ENCODE data around the gene PARD6B. TPM values are rescaled to one million over a fixed set of nuclear protein-coding genes. Genes with fewer than 3 reads are reported as not detected.
"Not testable (repeated sequence)": the region's sequence is repeated elsewhere in the genome, so short reads cannot be mapped to it uniquely, and the experiment has no call there.

PARD6B gene
- total RNA-seq, 1 donor from 2014 or later, result 3.7 TPM

DNA sequence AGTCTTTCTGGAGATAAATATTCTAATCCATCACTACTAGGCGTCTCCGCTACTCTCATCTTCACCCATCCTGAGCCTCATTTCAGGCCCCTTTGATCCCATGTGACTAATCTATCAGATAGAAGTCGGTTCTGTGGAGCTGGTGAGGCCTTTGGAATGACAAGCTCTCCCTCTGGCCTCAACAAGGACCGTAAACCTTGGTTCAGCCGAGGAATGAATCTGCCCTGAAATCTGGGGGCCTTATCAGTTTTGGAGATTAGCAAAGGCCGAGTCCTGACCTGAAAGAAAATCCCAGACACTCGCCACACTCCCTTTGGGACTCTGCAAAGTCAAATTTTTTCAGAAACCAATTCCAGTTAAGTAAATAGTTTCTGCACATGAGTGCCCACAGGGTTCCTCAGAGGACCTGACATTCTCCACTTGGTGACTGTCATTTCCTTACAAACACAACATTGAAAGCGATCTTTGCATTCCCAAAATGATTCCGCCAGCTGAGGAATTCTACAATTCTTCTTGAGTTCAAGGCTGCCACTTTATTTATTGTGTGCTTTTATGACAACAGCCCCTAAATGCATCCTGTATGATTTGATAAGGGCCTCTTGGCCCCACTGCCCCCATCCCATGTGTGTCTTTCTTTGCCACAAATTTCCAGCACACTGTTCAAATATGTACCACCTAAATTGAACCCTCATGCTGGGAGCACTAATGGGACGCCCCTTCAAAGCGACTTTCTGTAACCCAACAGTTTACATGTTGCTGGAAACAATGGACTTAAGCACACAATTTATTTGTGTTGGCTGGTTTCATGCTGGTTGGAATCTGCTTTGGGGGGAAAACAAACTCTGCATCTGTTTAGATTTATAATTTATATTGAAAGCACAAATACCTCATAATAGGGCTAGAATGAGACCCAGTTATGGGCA is 30.1 kb upstream of the PARD6B start:
- DNase-seq (ENCODE audit: low spot score), result no peak
- intact Hi-C loops (cut with DNase I), result no loop called here

DNA sequence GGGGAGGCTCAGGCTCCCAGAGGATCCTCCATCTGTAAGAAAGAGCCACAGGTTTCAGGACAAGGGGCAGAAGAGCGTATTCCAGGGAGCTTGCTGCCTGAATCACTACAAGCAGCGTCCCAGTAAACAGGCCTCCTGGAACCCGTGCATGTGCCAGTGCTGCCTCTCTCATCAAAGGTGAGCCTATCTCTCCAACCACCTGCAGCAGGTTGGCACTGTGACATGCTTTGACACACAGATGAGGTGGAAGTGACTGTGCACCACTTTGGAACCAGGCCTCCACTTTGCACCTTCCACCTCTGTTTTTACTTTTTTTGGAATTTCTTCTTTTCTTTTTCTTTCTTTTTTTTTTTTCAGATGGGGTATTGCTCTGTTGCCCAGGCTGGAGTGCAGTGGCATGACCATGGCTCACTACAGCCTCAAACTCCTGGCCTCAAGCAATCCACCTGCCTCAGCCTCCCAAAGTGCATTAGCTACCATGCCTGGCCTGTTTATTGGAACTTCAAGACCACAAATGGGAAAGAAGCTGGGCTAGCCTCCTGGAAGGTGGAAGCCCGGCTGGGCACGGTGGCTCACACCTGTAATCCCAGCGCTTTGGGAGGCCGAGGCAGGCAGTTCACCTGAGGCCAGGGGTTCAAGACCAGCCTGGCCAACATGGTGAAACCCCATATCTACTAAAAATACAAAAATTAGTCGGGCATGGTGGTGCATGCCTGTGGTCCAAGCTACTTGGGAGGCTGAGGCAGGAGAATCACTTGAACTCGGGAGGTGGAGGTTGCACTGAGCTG is 27.5 kb upstream of the PARD6B start:
- DNase-seq (ENCODE audit: low spot score); intact Hi-C loops (cut with DNase I): not testable (repeated sequence)

DNA sequence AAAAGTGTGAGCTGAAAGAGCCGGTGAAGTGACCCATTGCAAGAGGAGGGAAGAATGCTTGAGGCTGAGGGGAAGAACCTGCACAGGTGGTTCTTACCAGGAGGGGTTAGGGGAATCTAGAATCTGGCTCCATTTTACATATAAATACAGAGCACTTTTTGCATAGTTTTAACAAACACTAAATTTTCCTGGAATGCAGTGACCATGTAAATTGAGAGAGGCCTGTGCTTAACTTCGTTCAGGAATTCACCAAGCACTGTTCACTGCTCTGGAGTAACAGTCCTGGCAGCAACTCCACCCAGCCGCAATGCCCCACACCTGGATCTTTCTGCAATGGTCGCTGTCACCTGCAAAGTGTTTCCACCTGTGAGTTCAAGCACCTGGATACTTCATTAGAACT is 26.9 kb upstream of the PARD6B start:
- DNase-seq (ENCODE audit: low spot score), result no peak
- intact Hi-C loops (cut with DNase I), result no loop called here

DNA sequence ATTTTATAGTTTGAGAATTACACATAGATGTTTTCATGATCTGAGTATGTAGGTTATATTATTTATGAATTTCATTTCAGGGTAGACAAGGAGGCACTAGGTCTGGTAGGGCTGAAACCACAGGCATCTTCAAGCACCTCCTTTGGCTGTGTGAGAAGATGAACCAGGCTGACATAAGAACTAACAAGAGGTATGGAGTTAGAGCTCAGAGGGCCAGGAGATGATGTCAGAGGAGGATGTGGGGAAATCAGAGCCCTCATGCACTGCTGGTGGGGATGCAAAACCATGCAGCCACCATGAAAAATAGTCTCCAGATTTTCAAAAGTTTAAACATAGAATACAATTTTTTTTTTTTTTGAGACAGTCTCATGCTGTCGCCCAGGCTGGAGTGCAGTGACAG is 26.4 kb upstream of the PARD6B start:
- intact Hi-C loops (cut with DNase I), result no loop called here
- no peak for DNase-seq (ENCODE audit: low spot score)

DNA sequence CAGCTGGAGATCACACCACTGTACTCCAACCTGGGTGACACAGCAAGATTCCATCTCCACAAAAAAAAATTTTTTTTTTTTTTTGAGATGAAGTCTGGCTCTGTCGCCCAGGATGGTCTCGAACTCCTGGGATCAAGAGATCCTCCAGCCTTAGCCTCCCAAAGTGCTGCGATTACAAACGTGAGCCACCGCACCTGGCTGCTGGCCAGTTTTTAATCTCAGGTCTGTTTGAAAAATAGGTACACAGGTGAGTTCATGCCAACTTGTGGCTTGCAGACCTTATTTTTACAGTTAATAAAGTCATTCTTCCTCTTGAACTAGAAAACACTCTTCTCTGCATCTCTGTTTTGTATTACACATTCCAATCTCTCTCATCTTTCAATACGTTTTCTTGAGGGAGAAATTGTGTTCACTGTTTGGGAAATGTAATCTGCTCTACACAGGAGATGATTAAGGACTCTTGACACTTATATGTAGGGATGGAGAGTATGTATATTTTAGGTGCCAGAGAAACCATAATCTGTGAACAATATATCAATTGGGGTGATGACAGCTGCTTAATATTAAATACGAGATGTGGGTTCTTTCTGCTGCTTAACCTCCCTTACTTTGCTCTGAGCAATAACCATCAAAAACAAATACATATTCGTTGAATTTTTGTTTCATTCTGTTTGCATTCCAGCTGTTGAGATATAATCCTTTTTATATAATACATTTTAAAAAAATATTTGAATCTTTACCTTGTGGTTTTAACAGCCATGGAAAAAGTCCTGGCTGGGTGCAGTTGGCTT is 22.3 kb upstream of the PARD6B start:
- intact Hi-C loops (cut with DNase I), result no loop called here

DNA sequence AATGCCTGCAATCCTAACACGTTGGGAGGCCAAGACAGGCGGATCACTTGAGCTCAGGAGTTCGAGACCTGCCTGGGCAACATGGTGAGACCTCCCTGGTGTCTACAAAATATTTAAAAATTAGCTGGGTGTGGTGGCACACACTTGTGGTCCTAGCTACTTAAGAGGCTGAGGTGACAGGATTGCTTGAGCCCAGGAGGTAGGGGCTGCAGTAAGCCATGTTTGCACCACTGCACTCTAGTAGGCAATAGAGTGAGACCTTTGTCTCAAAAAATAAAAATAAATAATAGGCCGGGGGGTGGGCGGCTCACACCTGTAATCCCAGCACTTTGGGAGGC is 21.8 kb upstream of the PARD6B start:
- no peak for DNase-seq (ENCODE audit: low spot score)
- intact Hi-C loops (cut with DNase I), result no loop called here

More for the DNA sequence above, 22.3 kb upstream of the PARD6B start:
- DNase-seq (ENCODE audit: low spot score), result no peak

DNA sequence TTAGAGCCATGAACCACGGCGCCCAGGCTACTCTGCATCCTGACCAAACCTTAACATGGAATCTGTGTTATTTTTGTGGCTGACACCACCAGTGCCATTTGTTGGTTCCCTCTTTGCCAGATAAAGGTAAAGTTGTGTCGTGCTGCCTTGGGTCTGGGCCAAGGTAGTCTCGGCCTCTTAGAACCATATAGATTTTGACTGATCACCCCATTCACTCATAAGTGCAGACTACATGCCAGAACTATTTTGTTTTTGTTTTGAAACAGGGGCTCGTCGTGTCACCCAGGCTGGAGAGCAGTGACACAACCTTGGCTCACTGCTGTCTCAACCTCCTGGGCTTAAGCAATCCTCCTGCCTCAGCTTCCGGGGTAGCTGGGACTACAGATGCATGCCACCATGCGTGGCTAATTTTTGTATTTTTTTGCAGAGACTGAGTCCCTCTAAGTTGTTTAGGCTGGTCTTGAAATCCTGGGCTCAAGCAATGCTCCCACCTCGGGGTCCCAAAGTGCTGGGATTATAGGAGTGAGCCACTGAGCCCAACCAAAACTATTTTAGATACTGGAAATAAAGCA is 20.8 kb upstream of the PARD6B start:
- peak; percentile 82 for DNase-seq (ENCODE audit: low spot score)
- intact Hi-C loops (cut with DNase I), result no loop called here

DNA sequence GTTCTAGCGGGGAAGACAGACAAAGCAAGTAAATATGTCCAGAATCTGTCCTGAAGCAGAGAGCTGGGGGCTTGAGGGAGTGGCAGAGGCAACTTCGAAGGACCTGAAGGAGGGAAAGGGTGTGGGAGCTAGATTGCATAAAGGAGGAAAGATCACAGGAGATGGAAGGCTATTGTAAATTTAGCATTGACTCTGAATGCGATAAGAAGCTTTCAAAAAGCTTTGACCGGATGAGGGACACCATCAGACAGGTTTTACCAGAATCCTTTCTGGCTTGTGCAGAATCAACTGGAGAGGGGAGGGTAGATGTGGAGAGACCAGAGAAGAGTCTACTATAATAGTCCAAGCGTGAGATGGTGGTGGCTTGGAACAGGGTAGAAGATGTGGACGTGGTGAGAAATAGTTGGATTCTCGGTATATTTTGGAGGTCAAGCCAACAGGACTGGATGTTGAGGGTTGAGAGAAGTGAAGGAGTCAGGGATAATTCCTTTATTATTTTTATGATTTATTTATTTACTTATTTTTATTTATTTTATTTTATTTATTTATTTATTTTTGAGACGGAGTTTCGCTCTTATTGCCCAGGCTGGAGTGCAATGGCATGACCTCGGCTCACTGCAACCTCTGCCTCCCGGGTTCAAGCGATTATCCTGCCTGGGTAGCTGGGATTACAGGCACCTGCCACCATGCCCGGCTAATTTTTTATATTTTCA is 20.1 kb upstream of the PARD6B start:
- intact Hi-C loops (cut with DNase I), result no loop called here
- DNase-seq (ENCODE audit: low spot score), result no peak

DNA sequence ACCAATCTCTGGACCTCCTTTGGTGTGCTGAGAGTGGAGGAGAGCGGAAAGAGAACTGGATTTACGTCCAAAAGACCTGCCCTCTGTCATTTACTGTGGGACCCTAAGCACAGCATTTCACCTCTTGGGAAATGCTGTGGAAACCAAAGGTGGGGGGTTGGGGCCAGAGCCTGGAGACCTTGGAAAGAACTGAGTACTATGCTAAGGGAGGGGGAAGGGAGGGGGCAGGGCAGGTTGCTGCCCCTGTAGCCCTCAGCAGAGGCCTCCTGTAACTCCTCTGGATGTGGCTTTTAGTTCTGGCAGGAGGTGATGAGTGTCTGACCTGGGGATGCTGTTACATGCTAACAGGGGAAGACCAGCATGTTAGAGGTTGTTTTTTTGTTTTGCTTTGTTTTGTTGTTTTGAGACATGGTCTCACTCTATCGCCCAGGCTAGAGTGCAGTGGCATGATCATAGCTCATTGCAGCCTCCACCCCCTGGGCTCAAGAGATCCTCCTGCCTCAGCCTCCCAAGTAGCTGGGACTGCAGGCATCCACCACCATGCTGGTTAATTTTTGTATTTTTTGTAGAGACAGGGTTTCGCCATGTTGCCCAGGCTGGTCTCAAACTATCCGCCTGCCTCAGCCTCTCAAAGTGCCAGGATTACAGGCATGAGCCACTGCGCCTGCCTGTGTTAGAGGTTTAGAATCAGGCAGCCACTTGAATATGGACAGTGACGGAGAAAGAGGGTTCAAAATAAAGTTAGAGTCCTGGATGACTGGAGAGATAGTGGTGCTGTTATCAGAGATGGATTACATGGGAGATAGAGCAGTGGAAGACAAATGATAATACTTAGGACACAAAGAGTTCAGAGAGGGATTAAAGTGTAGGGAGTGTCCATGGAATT is 18.4 kb upstream of the PARD6B start:
- intact Hi-C loops (cut with DNase I), result no loop called here
- DNase-seq (ENCODE audit: low spot score), result no peak

DNA sequence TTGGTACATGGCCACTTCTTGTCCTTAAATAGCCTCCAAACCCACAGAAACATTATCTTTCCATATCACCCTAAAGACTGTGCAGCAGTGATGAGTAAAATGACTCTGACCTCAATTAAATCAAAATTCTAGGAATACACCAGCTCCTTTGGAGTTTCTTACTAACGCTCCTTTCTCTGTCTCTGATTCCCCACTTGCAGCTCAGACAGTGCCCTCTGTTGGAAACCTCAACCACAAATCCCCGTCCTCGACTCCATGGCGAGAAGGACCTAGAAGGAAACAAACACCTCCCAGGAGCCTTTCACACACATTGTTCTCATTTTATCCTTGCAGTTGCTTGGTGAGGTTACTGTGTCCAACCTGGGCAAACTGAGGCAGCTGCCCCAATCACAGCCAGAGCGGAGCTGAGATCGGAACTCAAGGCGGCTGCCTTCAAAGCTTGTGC is 17.7 kb upstream of the PARD6B start:
- intact Hi-C loops (cut with DNase I), result no loop called here
- DNase-seq (ENCODE audit: low spot score), result no peak

DNA sequence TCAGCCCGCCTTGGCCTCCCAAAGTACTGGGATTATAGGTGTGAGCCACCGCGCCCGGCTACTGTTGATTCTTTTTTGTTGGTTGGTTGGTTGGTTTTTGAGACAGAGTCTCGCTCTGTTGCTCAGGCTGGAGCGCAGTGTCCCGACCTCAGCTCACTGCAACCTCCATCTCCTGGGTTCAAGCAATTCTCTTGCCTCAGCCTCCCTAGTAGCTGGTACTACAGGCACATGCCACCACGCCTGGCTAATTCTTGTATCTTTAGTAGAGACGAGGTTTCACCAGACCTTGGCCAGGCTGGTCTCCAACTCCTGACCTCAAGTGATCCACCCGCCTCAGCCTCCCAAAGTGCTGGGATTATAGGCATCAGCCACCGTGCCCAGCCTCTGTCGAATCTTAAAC is 17.0 kb upstream of the PARD6B start:
- intact Hi-C loops (cut with DNase I); DNase-seq (ENCODE audit: low spot score): not testable (repeated sequence)

DNA sequence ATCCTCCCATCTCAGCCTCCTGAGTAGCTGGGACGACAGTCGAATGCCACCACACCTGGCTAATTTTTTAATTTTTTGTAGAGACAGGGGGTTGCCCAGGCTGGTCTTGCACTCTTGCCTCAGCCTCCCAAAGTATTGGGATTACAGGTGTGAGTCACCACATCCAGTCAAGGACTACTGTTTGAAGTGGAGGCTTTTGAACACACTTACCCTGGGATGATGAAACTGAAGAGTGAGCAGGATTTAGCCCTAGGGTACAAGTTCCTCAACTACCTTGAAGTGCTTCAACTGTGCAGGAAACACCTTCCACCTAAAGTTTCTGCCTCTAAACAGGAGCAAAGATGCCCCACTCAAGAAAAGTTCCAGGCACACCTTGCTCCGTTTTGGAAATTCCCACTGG is 15.7 kb upstream of the PARD6B start:
- no peak for DNase-seq (ENCODE audit: low spot score)
- intact Hi-C loops (cut with DNase I), result no loop called here

DNA sequence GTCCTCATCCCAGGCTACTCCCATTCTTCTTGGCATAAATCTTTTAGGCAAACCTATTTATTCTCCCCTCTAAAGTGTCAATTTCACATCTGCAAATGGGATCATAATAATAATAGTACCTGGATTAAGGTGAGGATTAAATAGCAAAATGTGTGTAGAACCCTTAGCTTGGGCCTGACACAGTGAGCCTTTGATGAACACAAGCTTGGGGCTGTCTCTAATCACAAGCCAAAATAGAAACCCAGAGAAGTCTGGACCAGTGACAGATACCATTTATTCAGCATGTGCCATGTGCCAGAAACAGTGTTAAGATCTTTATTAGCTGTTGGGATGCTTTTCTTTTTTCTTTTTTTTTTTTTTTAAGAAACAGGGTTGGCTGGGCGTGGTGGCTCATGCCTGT is 14.9 kb upstream of the PARD6B start:
- intact Hi-C loops (cut with DNase I), result no loop called here
- no peak for DNase-seq (ENCODE audit: low spot score)

DNA sequence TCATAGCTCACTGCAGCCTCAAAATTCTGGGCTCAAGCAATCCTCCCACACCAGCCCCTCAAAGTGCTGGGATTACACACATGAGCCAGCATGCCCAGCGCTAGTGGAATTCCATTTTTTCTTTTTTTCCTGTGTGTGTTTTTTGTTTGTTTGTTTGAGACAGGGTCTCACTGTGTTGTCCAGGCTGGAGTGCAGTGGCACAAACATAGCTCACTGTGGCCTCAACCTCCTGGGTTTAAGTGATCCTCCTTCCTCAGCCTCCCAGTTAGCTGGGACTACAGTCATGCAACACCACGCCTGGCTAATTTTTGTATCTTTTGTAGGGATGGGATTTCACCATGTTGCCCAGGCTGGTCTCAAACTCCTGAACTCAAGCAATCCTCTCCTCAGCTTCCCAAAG is 14.1 kb upstream of the PARD6B start:
- intact Hi-C loops (cut with DNase I), result no loop called here
- no peak for DNase-seq (ENCODE audit: low spot score)

DNA sequence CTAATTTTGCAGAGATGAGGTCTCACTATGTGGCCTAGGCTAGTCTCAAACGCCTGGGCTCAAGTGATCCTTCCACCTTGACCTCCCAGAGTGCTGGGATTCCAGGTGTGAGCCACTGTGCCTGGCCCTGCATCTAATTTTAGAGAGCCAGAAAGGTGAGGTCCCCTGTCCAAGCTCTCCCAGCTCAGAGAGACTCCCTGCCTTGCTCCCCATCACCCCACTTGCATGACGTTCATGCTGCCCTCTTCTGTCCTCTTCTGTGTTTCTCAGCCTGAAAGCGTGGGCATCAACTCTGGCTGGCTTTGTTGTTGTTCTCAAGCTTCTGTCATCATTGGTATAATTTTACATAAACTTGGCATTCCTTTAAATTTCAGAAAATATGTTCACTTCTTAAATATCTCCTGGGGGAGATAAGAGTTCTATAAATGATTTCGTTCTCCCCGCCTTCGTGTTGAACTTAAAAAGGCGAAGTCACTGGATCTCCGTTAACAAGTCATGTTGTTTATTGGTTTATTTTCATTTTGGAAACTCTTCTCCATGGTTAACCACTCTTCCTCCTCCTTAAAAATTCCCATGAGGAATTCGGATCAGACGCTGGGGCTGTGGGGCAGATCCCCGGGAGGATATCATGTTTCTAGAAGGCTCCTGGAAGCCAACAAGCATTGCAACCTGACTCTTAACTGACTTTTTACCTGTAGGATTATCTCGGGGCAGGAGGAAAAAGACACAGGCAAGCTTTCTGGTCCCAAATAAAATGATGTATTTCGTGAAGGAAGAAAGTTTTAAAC is 13.2 kb upstream of the PARD6B start:
- no peak for DNase-seq (ENCODE audit: low spot score)
- intact Hi-C loops (cut with DNase I), result no loop called here

DNA sequence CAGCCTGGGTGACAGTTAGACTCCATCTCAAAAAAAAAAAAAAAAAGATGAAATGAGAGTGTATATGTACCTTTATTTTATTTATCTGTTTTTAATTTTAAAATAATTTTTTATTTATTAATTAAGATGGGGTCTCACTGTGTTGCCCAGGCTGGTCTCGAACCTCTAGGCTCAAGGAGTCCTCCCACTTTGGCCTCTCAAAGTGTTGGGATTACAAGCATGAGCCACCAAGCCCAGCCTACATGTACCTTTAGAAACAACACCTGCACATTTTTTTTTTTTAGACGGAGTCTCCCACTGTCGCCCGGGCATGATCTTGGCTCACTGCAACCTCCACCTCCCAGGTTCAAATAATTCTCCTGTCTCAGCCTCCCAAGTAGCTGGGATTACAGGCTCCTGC is 12.1 kb upstream of the PARD6B start:
- no peak for DNase-seq (ENCODE audit: low spot score)
- intact Hi-C loops (cut with DNase I), result no loop called here

DNA sequence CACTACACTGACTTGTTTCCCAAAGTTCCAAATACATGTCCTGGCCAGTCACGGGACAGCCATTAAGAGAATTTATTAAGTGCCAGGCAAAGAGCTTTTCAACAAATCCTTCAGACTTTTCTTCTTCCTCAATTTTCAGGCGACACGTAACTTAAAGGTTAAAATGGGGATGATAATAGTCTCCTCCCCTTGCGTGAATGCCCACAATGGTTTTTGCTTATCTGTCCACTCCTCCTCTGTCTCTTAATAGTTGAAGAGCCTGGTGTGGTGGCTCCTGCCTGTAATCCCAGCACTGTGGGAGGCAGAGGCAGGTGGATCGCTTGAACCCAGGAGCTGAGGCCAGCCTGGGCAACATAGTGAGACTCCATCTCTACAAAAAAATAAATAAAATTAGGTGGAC is 11.4 kb upstream of the PARD6B start:
- intact Hi-C loops (cut with DNase I), result no loop called here
- DNase-seq (ENCODE audit: low spot score), result no peak
